Measurements from ENCODE around the gene BMAL2. TPM values are rescaled to one million over a fixed set of nuclear protein-coding genes. Genes with fewer than 3 reads are reported as not detected.

The BMAL2 gene, protein sequence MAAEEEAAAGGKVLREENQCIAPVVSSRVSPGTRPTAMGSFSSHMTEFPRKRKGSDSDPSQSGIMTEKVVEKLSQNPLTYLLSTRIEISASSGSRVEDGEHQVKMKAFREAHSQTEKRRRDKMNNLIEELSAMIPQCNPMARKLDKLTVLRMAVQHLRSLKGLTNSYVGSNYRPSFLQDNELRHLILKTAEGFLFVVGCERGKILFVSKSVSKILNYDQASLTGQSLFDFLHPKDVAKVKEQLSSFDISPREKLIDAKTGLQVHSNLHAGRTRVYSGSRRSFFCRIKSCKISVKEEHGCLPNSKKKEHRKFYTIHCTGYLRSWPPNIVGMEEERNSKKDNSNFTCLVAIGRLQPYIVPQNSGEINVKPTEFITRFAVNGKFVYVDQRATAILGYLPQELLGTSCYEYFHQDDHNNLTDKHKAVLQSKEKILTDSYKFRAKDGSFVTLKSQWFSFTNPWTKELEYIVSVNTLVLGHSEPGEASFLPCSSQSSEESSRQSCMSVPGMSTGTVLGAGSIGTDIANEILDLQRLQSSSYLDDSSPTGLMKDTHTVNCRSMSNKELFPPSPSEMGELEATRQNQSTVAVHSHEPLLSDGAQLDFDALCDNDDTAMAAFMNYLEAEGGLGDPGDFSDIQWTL
- 58.0 and 60.5 TPM in 2 replicates for total RNA-seq

- intact Hi-C loops (cut with micrococcal nuclease) = loop anchor here (1.0 to 10.0 kb wide), 10 partner anchors 27 to 1772 kb away; partner anchors contain the start of genes MRPS35, PPFIBP1, STK38L and TM7SF3
Observed at GRCh38 chr12:27332714-27333402, at the start of gene BMAL2. TSS of gene BMAL2 (plus strand) at chr12:27332836. CDS start at chr12:27333073, 237 bp downstream.

DNA sequence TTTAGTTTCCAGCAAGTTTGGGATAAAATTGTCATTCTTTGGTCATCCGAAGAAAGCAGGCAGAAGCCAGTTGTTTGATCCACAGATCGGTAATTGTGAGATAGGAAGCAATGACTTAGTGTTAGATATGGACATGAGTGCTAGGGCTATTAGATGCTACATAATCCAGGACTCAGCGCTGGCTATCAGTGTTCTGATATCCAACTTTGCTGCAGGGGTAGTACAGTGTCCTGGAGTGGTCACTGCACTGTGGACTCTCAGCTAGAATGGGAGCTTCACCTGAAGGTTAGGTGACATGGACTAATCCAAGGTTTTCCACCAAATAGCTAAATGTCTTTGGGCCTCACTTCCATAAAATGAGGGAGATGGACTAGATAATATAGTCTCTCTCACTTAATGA lies 48.6 kb upstream of the BMAL2 start:
- intact Hi-C loops (cut with micrococcal nuclease) = no loop called here

DNA sequence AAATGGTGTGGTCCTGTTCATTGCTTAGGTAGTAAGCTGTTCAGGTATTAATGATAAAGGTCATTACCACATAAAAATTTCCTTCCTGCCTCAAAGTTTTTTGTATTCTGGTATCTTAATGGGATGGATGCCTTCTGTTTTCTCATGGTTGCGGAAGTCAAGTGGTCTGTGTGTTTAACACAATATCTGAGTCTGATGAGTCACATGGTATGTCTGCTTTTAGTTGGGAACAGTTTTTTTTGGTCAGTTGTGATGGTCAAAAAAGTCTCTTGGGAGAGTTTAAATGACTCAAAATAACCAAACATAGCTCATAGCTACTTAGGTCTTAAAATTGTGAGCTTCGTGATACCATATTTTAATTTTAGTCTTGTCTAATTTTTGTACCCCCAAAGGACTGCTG lies 47.9 kb upstream of the BMAL2 start:
- intact Hi-C loops (cut with micrococcal nuclease) = no loop called here

DNA sequence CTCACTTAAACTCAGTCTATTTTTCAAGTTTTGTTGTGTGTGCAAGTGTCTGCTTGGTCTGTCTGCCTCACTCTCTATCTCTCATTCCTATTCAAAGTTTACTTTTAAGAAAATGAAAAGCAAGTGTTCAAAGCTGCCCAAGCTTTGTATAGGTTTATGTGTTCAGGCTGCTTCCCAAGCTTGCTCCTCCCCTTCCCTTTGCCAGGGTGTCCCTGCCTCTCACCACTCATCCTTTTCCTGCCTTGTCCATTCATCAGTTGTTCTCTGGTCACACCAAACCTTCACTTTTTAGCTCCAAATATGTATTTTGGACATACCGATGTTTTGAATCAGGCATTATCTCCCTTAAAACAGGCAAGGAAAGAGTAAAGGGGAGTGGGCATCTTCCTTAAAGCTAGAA lies 47.2 kb upstream of the BMAL2 start:
- intact Hi-C loops (cut with micrococcal nuclease) = no loop called here

- intact Hi-C loops (cut with micrococcal nuclease) = no loop called here
Observed at GRCh38 chr12:27289414-27289813, 43.2 kb upstream of the BMAL2 start.

- intact Hi-C loops (cut with micrococcal nuclease) = no loop called here
Observed at GRCh38 chr12:27290501-27291168, 42.0 kb upstream of the BMAL2 start.

DNA sequence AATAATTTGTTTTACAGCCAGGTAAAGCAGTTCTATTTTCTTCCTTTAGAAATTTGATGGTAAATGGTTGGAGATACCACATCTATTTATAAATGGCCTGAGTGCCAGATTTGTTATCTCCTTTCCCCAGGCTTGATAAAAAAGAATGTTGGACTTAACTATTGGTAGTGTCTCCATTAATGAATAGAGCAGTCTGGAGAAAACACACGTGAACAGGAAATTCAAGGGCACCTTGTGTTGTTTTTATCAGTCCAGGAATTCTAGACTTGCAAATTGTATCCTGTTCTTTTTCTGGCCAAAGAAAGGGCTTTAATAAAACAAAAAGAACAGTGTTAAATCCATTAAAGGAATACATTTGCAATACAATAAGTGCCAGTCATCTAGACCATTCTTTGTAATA lies 40.8 kb upstream of the BMAL2 start:
- intact Hi-C loops (cut with micrococcal nuclease) = no loop called here

- intact Hi-C loops (cut with micrococcal nuclease) = no loop called here
Observed at GRCh38 chr12:27292718-27293117, 39.9 kb upstream of the BMAL2 start.

DNA sequence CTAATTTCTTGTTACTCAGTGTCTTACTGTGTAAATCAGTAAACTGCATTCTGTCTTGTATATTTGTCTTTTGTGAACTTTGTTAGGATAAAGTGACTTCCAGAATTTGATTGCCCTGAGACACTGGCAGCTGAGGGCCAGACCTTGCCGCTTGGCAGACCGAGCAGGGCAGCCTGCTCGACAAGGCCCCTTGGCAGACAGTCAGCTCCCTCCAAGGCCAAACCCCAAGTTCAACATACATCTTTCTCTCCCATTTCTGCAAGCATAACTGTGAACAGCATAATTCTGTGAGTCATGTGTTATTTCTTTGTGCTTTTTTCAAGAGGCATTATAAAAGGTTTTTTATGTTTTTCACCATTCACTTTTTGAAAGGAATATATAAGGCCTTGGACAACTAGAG lies 39.2 kb upstream of the BMAL2 start:
- intact Hi-C loops (cut with micrococcal nuclease) = no loop called here

- intact Hi-C loops (cut with micrococcal nuclease) = no loop called here
Observed at GRCh38 chr12:27296674-27297073, 36.0 kb upstream of the BMAL2 start.

DNA sequence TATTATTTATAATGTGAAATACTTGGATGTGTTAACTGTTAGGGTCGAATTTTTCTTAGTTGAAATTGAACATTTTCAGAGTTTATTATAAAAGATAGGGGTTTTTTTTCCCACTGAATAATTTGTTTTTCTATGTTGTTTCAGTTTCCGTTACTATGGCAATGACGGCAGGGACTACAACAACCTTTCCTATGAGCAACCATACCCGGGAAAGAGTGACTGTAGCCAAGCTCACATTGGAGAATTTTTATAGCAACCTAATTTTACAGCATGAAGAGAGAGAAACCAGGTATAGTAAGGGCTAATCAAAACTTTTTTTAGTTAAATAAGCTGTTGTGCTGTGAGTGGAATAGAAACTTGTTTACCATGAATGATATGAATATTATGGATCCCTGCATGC lies 35.1 kb upstream of the BMAL2 start:
- intact Hi-C loops (cut with micrococcal nuclease) = no loop called here

- intact Hi-C loops (cut with micrococcal nuclease) = no loop called here
Observed at GRCh38 chr12:27299102-27299501, 33.5 kb upstream of the BMAL2 start.

DNA sequence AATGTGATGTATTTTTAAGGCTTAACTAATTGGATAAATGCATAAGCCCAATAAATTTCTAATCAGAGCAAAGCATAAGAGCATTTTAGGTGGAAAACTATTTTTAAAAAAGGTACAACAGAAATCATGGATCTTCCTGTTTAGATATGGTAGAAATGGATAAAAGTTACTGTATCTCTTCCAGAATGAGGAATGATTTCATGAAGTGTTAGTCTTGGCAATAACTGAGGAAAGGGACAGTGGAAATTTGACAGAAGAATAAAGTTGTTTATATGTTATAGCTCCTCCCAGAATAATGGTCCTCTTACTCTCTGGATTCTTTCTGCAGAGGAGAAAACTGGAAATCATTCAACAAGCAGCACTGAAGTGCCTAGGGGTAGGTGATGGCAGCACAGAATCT lies 32.4 kb upstream of the BMAL2 start:
- intact Hi-C loops (cut with micrococcal nuclease) = no loop called here

DNA sequence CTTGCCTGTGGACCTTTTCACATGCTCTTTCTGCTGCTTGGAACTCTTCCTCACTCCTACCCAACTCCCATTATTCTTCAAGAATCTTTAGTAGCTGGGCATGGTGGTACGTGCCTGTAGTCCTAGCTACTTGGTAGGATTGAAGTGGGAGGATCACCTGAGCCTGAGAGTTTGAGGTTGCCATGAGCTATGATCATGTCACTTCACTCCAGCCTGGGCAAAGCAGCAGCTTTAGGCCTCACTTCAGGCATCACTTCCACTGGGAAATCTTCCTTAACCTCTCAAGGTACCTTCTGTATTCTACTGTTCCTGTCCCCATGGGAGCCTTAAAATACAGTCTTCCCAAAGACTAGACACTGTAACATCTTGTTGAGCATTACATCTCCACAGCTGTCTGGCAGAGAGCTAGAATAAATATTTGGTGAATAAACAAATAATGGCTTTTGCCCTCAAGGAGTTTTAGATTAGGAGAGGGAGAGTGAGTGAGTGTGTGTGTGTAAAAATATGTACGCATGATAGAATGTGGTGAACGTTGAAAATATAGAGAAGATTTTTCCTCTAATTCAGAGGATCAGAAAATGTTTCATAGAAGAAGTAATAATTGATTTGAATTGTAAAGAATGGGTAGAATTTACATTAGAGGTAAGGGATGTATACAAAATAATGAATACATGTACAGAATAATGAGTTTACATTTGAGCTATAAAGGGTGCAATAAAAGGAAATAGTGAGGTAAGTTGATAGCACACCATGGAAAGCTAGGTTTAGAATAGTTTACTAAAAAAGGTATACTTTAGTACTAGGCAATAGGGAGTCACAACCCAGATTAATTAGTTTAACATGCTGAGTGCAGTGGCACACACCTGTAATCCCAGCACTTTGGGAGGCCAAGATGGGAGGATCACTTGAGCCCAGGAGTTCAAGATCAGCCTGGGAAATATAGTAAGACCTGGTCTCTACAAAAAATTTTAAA lies 29.2 kb upstream of the BMAL2 start:
- intact Hi-C loops (cut with micrococcal nuclease) = no loop called here

- intact Hi-C loops (cut with micrococcal nuclease) = loop anchor here (5.0 kb wide), 1 partner anchor 183 kb away; no protein-coding TSS in a partner anchor
Observed at GRCh38 chr12:27304856-27305255, 27.8 kb upstream of the BMAL2 start.

GRCh38 chr12:27305673-27306456 lies 26.8 kb upstream of the BMAL2 start:
- intact Hi-C loops (cut with micrococcal nuclease) = loop anchor here (1.0 to 5.0 kb wide), 10 partner anchors 26 to 453 kb away; partner anchors contain the start of genes BMAL2, FGFR1OP2 and STK38L

GRCh38 chr12:27309293-27309994 lies 23.2 kb upstream of the BMAL2 start:
- intact Hi-C loops (cut with micrococcal nuclease) = loop anchor here (5.0 kb wide), 1 partner anchor 187 kb away; no protein-coding TSS in a partner anchor

GRCh38 chr12:27309995-27310315 lies 22.7 kb upstream of the BMAL2 start:
- intact Hi-C loops (cut with micrococcal nuclease) = loop anchor here (5.0 kb wide), 1 partner anchor 188 kb away; no protein-coding TSS in a partner anchor

- intact Hi-C loops (cut with micrococcal nuclease) = no loop called here
Observed at GRCh38 chr12:27316947-27317346, 15.7 kb upstream of the BMAL2 start.
